Esophagus muscularis mucosa (tissue), 4 donors: ENCODE data around the gene CTDSPL2. TPM values are rescaled to one million over a fixed set of nuclear protein-coding genes. Genes with fewer than 3 reads are reported as not detected.

Source experiments
- DNase-seq: peaks from one replicate; pipeline ENCODE4 v3.0.0-alpha.2; 2017; ENCODE audit errors: extremely low spot score
- H3K27ac ChIP-seq, 4 donors: fragments of 200-600 bp; sonication (generic); replicated peaks in 1 of 4; 1 replicate in 3 of 4; 2 replicates in 1 of 4; pipeline ENCODE4 v1.5.1; 2016 to 2019; ENCODE audit warnings: mild to moderate bottlenecking in 1 of 4
- H3K27me3 ChIP-seq, 4 donors: fragments of 200-600 bp; sonication (generic); one replicate each; pipeline versions ENCODE4 v1.5.1 to v1.6.0; 2016 to 2019
- H3K36me3 ChIP-seq, 4 donors: fragments of 200-600 bp; sonication (generic); one replicate each; pipeline ENCODE4 v1.5.1; 2016 to 2019
- H3K4me1 ChIP-seq, 4 donors: fragments of 200-600 bp; sonication (generic); one replicate each; pipeline ENCODE4 v1.5.1; 2016 to 2019
- H3K4me3 ChIP-seq, 4 donors: fragments of 200-600 bp; sonication (generic); 1 replicate in 2 of 4; 2 replicates in 2 of 4; pipeline ENCODE4 v1.5.1; 2016 to 2019; ENCODE audit warnings: mild to moderate bottlenecking in 4 of 4, moderate library complexity in 1 of 4
- H3K9me3 ChIP-seq, 4 donors: fragments of 200-600 bp; sonication (generic); 1 replicate in 3 of 4; 2 replicates in 1 of 4; pipeline ENCODE4 v1.5.1; 2016 to 2019
- CTCF ChIP-seq, 3 experiments: fragments of 200-600 bp in 2 of 3; fragments of 450-650 bp in 1 of 3; sonication (generic) in 2 of 3; IDR thresholded peaks; one replicate each; pipeline ENCODE4 v1.5.1; 2017 to 2019; ENCODE audit warnings: antibody characterized with exemption in 3 of 3, mild to moderate bottlenecking in 2 of 3, moderate library complexity in 1 of 3
- EP300 ChIP-seq: sonication (generic); formaldehyde crosslinking; IDR thresholded peaks from one replicate; pipeline ENCODE4 v1.6.1; 2017; ENCODE audit warnings: antibody characterized with exemption
- POLR2A ChIP-seq: fragments of 450-650 bp; IDR thresholded peaks from one replicate; pipeline ENCODE4 v1.6.1; 2017; ENCODE audit warnings: antibody characterized with exemption, moderate library complexity, mild to moderate bottlenecking, low read depth
- POLR2AphosphoS5 ChIP-seq, 2 donors: sonication (generic); formaldehyde crosslinking; IDR thresholded peaks; one replicate each; pipeline ENCODE4 v1.6.1; 2017; ENCODE audit warnings: antibody characterized with exemption in 2 of 2
- WGBS: methylation state at CpG from one replicate; pipeline ENCODE4 v1.1.5; 2018; 5-methylcytosine and 5-hydroxymethylcytosine counted together
- intact Hi-C: fragments of 100-400 bp; cut with DNase I; formaldehyde crosslinking; loops from one replicate; pipeline ENCODE4 v1.15.1; 2023
- total RNA-seq, 4 donors: library from RNA; depleted of rRNA; stranded (reverse); fragments of >200 nt; gene quantifications; one replicate each; pipeline versions ENCODE4 v1.1.0 to v1.2.1, GENCODE V29; 2016

Gene CTDSPL2
- total RNA-seq, 4 donors from 2014 or later, result 28.8 to 46.4 (median 43.8) TPM

DNA sequence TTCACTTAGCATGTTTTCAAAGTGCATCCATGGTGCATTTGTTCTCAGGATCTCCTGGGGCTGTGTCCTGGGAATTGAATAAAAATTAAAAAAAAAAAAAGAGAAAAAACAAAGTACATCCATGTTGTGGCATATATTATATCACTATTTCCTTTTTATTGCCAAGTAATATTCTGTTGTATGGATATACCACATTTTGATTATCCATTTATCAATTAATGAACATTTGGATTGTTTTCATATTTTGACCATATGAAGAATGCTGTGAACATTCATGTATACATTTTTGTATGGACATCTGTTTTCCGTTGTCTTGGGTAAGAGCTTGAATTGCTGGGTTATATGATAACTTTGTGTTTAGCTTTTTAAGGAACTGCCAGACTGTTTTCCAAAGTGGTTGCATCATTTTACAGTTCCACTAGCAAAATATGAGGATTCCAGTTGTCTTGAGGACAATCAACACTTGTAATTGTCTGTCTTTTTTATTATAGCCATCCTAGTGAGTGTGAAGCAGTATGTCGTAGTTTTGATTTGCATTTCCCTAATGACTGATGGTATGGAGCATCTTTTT lies 44.5 kb downstream of the CTDSPL2 start:
- Histone ChIP-seq H3K36me3 (peaks cover 0 to 25% (median 8%) of the 10 kb centered on the region in 4 donors), H3K4me1 (no peaks in the 10 kb centered on the region), H3K27ac (no peak overlapping the region), H3K27me3 (no peaks in the 10 kb centered on the region), H3K9me3 (no peaks in the 10 kb centered on the region), H3K4me3 (no peak overlapping the region)
- no peak for DNase-seq
- intact Hi-C loops, result no loop called here
- TF ChIP-seq POLR2AphosphoS5 (IDR thresholded peaks at IDR 0.05), result no peak
- no peak for TF ChIP-seq POLR2A
- no peak for TF ChIP-seq CTCF (IDR thresholded peaks at IDR 0.05)
- no peak for TF ChIP-seq EP300
- 98% methylated on average over 2 of the region's 2 CpGs for WGBS

GRCh38 chr15:44479343-44479742 lies 51.9 kb downstream of the CTDSPL2 start:
- Histone ChIP-seq H3K27me3 (no peaks in the 10 kb centered on the region), H3K27ac (no peak overlapping the region), H3K9me3 (no peaks in the 10 kb centered on the region), H3K36me3 (peaks cover 0 to 13% (median 4%) of the 10 kb centered on the region in 4 donors), H3K4me3 (no peak overlapping the region), H3K4me1 (no peaks in the 10 kb centered on the region)
- TF ChIP-seq EP300 (no peak), POLR2AphosphoS5 (IDR thresholded peaks at IDR 0.05) (no peak), POLR2A (no peak), CTCF (IDR thresholded peaks at IDR 0.05) (no peak)
- intact Hi-C loops, result no loop called here
- no peak for DNase-seq
- 93% methylated on average over 2 of the region's 2 CpGs for WGBS

- H3K4me1 ChIP-seq, result no peaks in the 10 kb centered on the region
- no peak for DNase-seq
- H3K27ac ChIP-seq, result no peak overlapping the region
- no peaks in the 10 kb centered on the region for H3K9me3 ChIP-seq
- intact Hi-C loops, result no loop called here
- 100% methylated on average over 2 of the region's 2 CpGs for WGBS
- TF ChIP-seq EP300 (no peak), POLR2A (no peak), POLR2AphosphoS5 (IDR thresholded peaks at IDR 0.05) (no peak), CTCF (IDR thresholded peaks at IDR 0.05) (no peak)
- peaks cover 1 to 24% (median 12%) of the 10 kb centered on the region in 4 donors for H3K36me3 ChIP-seq
- no peak overlapping the region for H3K4me3 ChIP-seq
- H3K27me3 ChIP-seq, result no peaks in the 10 kb centered on the region
Observed at GRCh38 chr15:44482090-44482489, 54.7 kb downstream of the CTDSPL2 start.

GRCh38 chr15:44485880-44486279 lies 58.5 kb downstream of the CTDSPL2 start:
- Histone ChIP-seq H3K27ac (no peak overlapping the region), H3K4me1 (peaks cover 0 to 13% (median 0%) of the 10 kb centered on the region in 4 donors), H3K4me3 (no peak overlapping the region), H3K27me3 (no peaks in the 10 kb centered on the region), H3K9me3 (no peaks in the 10 kb centered on the region), H3K36me3 (peaks cover 9 to 52% (median 28%) of the 10 kb centered on the region in 4 donors)
- TF ChIP-seq POLR2AphosphoS5 (IDR thresholded peaks at IDR 0.05) (no peak), EP300 (no peak), POLR2A (no peak), CTCF (IDR thresholded peaks at IDR 0.05) (no peak)
- no peak for DNase-seq
- intact Hi-C loops, result no loop called here
- 79% methylated on average over 3 of the region's 3 CpGs for WGBS

DNA sequence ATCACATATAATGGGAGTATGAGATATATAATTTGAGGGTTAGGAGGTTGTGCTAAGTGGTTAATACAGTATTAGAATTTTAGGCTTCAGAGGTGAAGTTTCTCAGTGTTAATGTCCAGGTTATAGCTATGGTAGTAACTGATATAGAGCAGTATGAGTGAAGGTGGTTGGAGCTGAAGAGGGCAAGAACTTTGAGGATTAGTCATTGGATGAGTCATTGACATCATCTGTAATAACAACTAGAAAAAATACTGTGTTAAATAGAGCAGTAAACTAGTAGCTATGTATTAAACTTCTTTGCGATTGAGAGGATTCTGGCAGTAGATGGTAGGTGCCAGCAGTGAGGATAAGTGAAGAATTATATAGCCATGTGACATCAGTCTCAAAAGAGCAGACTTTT lies 62.0 kb downstream of the CTDSPL2 start:
- H3K27ac ChIP-seq, result no peak overlapping the region
- no peaks in the 10 kb centered on the region for H3K9me3 ChIP-seq
- no peaks in the 10 kb centered on the region for H3K27me3 ChIP-seq
- H3K36me3 ChIP-seq, result peaks cover 9 to 79% (median 37%) of the 10 kb centered on the region in 4 donors
- H3K4me3 ChIP-seq, result no peak overlapping the region
- H3K4me1 ChIP-seq, result peaks cover 0 to 13% (median 0%) of the 10 kb centered on the region in 4 donors
- intact Hi-C loops, result no loop called here
- TF ChIP-seq POLR2AphosphoS5 (IDR thresholded peaks at IDR 0.05) (no peak), CTCF (IDR thresholded peaks at IDR 0.05) (no peak), EP300 (no peak), POLR2A (no peak)
- no peak for DNase-seq
- WGBS, result 59% methylated on average over 1 of the region's 1 CpG
